GM12874 (cell line): Measurements from ENCODE around the gene BMAL1.

ENCODE experiments used
- CTCF ChIP-seq: IDR thresholded peaks from 2 replicates; pipeline ENCODE4 v1.5.1; 2011; ENCODE audit warnings: low read depth, mild to moderate bottlenecking, control low read depth, low read length, moderate library complexity; ENCODE audit not compliant: insufficient read depth

BMAL1 gene

DNA sequence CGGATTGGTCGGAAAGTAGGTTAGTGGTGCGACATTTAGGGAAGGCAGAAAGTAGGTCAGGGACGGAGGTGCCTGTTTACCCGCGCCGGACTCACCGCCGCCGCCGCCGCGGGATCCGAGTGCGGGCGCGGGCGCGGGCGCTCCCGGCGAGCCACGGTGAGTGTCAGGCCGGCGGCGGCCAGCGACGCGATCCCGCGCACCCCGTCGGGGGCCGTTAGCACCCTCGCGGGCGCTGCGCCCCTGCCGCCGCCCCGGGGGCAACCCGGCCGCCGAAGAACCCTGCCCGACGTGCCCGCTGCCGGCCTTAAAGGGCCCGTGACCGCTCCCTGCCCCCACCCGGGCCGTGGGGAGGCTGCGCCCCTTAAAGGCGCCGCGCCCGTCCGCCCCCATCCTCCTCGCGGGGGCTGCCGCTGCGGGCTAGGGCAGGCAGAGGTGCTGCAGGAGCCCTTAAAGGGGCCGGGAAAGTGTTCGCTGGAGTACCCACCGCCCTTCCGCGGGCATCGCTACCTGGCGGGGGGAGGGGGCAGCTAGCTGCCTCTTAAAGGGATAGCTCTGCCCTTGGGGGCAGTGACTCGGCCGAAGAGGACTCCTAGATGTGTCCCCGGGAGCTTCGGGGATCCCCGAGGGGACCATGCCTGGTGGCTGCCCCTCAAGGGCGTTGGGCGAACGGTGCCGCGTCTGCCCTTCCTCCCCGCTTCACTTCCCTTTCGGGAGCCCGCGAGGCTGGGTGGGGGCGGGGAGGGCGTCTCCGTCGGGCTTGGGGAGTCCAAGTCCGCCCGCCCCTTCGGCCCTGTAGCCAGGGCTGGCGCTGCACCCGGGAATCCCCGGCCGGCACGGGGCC is at the start of gene BMAL1:
Gene BMAL1, plus strand, starts transcription at position 23 of the 841 bp plus-strand sequence. CDS start 76,519 bp downstream, outside the sequence.
- no peak for TF ChIP-seq CTCF

DNA sequence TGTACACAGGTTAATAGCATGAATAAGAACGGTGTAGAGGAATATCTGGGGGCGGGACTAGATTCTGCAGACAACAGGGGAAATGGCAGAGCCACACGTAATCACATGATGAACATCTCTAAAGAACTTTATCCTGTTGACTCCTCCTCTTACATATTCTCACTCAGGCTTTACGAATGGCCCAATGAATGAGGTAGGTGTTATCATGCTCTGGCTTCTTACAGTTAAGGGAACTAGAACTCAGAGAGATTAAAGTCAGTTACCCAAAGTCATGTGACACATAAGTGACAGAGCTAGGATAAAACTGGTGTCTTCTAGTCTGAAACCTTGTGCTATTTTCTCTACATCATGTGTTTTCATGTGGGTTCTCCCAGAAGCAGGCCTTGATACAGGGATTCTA is 49.0 kb upstream of the BMAL1 start:
- no peak for TF ChIP-seq CTCF

DNA sequence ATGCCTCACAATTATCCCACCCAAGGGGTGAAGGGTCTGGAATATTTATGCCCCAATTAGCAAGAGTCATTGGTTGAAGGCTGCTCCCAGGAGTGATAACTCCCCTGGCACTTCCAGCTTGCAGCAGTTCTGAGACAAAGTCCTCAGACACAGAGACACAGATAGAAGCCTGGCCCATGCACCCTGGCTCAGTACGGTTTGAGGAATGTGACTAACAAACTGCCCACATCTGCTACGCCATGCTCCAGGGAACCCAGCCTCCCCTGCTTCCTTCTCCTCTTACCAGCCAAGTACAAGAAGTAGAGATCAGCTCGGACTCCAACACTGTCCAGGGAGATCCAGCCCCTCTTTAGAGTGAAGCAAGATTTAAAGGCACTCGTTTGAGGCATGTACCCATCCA is 48.5 kb upstream of the BMAL1 start:
- TF ChIP-seq CTCF, result no peak

DNA sequence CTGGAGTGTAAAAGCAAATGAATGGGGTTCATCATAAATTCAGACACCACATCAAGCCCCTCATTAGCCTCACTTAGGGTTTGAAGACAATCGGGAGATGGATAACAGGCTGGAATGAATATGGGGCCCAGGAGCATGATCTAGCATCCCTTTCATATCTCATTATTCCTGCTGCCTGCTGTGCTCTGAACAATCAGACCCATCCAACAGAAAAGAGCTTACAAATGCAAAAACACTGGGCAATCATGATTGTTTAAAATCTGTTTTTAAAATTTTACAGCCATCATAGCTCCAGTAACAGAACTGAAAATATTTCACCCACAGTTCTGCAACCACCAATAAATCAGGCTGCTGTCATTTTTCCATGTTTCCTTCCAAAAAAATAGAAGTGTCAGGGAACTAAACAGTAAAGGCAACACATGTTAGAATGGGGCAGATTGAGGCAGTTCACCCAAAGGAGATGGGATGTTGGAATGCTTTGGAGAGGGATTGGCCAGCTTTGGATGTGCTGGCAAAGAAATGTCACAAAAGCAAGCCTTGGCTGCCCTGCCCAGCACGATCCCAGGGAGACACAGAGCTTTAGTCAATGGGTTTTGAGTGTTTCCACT is 47.8 kb upstream of the BMAL1 start:
- TF ChIP-seq CTCF, result no peak

DNA sequence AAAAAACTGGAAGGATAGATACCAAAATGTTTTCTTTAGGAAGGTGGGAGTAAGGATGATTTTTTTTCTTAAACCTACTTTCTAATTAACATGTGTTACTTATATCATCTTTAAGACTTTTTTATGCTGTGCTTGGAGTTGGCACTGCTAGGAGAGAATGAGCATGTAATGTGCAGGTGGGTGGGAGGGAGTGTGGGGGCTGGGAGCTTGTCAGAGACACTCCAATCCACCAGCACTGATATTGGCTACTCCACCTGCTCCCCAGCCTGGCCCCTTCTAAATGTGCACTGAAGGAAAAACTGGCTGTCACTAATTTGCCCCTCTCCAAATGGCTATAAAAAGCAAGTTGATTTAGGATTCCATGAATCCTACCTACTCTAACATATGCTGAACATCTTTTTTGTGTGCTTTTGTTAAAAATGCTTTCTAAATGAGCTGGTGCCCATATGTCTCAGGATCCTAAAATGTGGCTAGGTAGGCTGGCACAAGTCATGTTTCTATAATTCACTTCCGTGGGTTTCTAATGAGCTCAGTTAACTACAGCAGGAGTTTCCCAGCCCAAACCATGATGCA is 44.3 kb upstream of the BMAL1 start:
- no peak for TF ChIP-seq CTCF

DNA sequence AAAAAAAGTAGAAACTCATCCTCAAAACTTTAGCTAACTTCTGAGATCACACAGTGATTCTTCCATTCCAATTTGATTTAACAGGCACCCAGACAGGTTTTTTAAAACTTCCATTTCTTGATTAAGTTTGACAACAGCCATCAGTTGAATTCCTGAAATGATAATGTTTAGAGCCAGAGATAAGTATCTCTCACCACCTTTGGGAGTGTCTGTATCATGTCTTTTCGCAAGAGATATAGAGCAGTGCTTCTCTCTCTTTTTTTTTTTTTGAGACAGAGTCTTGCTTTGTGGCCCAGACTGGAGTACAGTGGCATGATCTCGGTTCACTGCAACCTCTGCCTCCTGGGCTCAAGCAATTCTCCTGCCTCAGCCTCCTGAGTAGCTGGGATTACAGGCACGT is 41.7 kb upstream of the BMAL1 start:
- no peak for TF ChIP-seq CTCF

- TF ChIP-seq CTCF, result no peak
Observed at GRCh38 chr11:13236626-13237025, 41.0 kb upstream of the BMAL1 start.
